ENCODE data around the gene RAP1GAP2.

Gene RAP1GAP2

GRCh38 chr17:2940352-2940751, 144.1 kb downstream of the RAP1GAP2 start:
- DNase-seq (ENCODE audit: low read depth in 2 of 3, low spot score in 1 of 3), result no peak

- no peak for DNase-seq (ENCODE audit: low read depth in 2 of 3, low spot score in 1 of 3)
Observed at GRCh38 chr17:2943981-2944380, 147.7 kb downstream of the RAP1GAP2 start.

- no peak for DNase-seq (ENCODE audit: low read depth in 2 of 3, low spot score in 1 of 3)
Observed at GRCh38 chr17:2945299-2945698, 149.1 kb downstream of the RAP1GAP2 start.

- DNase-seq (ENCODE audit: low read depth in 2 of 3, low spot score in 1 of 3), result no peak
Observed at GRCh38 chr17:2946144-2946543, 149.9 kb downstream of the RAP1GAP2 start.

GRCh38 chr17:2947588-2947950, 151.3 kb downstream of the RAP1GAP2 start:
- DNase-seq (ENCODE audit: low read depth in 2 of 3, low spot score in 1 of 3), result no peak

GRCh38 chr17:2947996-2948550, 151.8 kb downstream of the RAP1GAP2 start:
- no peak for DNase-seq (ENCODE audit: low read depth in 2 of 3, low spot score in 1 of 3)

DNA sequence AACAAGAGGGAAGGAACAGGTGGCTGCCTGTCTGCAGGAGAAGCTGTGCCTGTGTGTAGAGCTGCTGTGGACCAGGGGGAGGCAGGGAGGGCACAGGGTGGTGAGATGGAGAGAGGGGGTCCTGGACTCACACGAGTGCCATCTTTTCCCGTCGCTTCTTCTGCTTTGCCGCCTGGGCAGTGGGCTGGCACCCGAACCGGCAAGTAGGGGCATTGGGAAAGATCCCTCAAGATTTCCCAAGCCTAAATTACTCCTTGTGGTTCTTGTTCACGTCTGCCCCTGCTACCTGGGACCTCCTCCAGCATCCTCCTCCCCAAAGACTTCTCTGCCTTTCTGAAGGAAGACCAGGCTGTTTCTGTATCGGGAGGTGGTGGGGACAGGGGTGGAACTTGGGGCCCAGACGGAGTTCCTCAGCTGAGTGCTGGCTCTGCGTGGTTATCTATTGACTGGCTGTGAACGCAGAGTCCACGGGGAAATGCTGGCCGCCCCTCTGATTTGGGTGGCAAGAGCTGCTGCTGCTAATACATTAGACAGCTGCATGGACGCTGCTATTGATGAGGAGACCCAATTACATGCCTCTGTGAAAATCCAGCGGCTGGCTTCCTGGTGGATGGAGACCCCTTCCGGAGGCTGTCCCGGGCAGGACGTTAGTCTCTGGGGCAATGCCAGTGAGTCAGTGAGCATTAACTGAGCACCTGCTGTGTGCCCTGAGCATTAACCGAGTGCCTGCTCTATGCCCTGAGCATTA, 152.7 kb downstream of the RAP1GAP2 start:
- DNase-seq (ENCODE audit: low read depth in 2 of 3, low spot score in 1 of 3), result no peak

- no peak for DNase-seq (ENCODE audit: low read depth in 2 of 3, low spot score in 1 of 3)
Observed at GRCh38 chr17:2949469-2950044, 153.3 kb downstream of the RAP1GAP2 start.

- DNase-seq (ENCODE audit: low read depth in 2 of 3, low spot score in 1 of 3), result no peak
Observed at GRCh38 chr17:2950846-2951245, 154.6 kb downstream of the RAP1GAP2 start.

DNA sequence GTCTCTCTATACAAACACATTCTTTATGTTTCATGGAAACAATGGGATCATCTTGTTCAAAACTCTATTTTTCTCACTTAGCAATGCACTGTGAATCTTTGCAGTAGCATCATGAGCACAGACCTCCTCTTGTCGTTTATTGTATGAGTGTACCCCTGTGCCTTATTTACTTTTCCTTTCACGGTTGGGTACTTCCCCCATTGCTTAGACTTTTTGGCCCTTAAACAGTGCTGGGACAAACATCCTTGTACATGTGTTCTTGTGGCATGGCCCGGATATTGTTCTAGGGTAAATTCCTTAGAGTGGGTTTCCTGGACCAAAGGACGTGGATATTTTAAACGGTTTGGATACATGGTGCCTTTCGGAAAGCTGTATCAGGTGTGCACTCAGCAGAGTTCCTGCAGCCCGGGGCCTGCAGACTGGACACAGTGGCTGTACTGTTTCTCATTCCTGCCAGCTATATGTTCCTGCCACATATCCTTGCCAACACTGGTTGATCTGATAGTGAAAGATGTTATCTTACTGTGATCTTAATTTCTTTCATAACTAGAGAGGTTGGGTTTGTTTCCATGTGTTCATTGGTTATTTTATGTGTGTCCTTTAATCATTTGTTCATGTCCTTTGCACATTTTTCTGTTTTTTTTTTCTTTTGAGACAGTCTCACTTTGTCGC, 156.1 kb downstream of the RAP1GAP2 start:
- no peak for DNase-seq (ENCODE audit: low read depth in 2 of 3, low spot score in 1 of 3)

GRCh38 chr17:2954898-2955445, 158.7 kb downstream of the RAP1GAP2 start:
- DNase-seq (ENCODE audit: low read depth in 2 of 3, low spot score in 1 of 3), result peak in 1 of 3 donors; percentile 19

- no peak for DNase-seq (ENCODE audit: low read depth in 2 of 3, low spot score in 1 of 3)
Observed at GRCh38 chr17:2955931-2956582, 159.8 kb downstream of the RAP1GAP2 start.

- DNase-seq (ENCODE audit: low read depth in 2 of 3, low spot score in 1 of 3), result no peak
Observed at GRCh38 chr17:2957631-2958286, 161.5 kb downstream of the RAP1GAP2 start.

DNA sequence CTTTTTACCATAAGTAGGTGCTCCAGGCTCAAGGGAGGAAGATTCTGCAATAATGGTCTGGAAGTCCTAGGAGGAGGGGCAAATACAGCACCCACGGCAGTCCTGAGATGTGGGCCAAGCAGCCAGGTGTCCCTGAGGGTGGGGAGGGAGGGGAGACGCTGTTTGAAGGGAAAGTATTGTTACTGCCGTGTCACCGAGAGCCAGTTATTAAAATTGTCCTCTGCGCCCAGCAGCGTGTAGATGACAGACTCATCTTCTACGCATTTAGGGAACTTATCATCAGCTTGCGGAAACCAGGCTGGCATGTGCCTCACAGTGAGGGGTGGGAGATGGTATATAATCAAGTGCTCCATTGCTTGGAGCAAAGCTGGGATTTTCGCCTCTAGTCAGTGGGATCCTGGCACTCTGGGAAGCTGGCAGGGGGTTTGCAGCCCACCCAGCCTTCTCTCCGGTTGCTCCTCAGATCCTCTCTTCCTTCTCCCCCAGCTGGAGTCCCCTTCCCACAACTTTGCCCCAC, 162.5 kb downstream of the RAP1GAP2 start:
- no peak for DNase-seq (ENCODE audit: low read depth in 2 of 3, low spot score in 1 of 3)

DNA sequence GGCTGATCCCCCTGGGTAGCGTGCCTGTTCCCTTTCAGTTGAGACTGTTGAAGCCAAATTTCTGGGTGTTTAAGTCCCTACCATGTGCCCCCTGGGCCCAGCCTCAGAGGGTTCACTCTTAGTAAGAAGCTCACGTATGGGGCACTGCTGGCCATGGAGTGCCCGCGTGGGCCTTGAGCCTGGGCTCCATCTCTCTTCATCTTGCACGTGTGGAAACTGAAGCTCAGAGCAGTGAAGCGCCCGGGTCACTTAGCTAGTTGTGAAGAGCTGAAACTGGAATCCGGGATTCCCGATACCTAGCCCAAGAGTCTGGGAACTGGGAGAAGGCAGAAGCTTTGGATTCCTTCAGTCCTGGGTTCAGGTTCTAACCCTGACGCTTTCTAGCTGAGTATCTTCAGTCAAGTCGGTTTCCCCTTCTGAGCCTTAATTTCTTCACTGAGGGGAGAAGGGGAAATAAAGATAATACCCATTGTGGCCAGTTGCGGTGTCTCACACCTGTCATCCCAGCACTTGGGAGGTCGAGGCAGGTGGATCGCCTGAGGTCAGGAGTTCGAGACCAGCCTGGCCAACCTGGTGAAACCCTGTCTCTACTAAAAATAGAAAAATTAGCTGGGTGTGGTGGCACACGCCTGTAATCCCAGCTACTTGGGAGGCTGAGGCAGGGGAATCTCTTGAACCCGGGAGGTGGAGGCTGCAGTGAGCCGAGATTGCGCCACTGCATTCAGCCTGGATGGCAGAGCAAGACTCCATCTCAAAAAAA, 163.3 kb downstream of the RAP1GAP2 start:
- no peak for DNase-seq (ENCODE audit: low read depth in 2 of 3, low spot score in 1 of 3)

DNA sequence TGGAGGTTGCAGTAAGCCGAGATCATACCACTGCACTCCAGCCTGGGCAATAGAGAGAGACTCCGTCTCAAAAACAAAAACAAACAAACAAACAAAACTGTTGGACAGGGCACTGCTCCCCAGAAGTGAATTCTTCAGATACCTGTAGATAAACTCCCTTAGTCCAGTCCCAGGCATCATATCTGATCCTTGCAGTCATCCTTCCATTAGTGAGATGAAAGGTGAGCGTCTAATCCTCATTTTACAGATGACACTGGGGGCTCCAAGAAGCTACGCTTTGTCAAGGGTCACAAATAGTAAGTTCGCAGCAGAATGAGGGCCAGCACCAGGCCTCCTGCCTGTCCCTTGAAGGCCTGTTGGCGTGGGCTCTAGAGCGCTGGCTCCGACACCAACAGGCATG, 165.2 kb downstream of the RAP1GAP2 start:
- DNase-seq (ENCODE audit: low read depth in 2 of 3, low spot score in 1 of 3), result no peak

GRCh38 chr17:2962236-2962635, 166.0 kb downstream of the RAP1GAP2 start:
- DNase-seq (ENCODE audit: low read depth in 2 of 3, low spot score in 1 of 3), result no peak

DNA sequence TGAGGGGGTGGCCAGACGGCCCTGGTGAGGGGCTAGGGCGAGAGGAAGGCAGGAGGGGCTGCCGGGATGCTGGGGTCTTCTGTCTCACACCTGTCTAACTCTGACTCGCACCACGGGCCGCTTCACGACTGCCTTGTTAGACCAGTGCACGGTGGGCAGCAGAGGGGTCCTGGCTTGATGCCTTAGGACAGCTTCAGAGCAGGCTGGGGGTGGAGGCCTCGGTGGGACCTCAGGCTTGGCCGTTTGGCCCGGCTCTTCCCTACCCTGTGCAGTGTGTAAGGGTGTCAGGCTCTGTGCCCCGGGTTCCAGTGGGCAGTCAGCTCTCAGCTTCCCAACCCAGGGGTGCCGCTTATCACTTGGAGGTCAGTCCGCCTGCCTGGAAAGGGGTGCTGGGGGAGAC, 166.5 kb downstream of the RAP1GAP2 start:
- no peak for DNase-seq (ENCODE audit: low read depth in 2 of 3, low spot score in 1 of 3)

- DNase-seq (ENCODE audit: low read depth in 2 of 3, low spot score in 1 of 3), result no peak
Observed at GRCh38 chr17:2963332-2964027, 167.2 kb downstream of the RAP1GAP2 start.

Data from stimulated activated CD4-positive, alpha-beta T cell treated with anti-CD3 and anti-CD28 coated beads, Interleukin-12 subunit alpha, Interleukin-12 subunit beta, amount 100 ng/mL, for 48 hours (primary cell).